LNCaP clone FGC (cell line): ENCODE results near the gene SLCO3A1.

Experiments used
- DNase-seq: peaks from one replicate; pipeline ENCODE4 v3.0.0-alpha.2; 2011; ENCODE audit warnings: low read depth
- H3K4me3 ChIP-seq: 2 replicates; pipeline ENCODE4 v1.5.1; 2011; ENCODE audit warnings: mild to moderate bottlenecking, low read depth, low read length, control low read depth
- TF ChIP-seq, protein P1 (sequence below): IDR thresholded peaks from 2 replicates; pipeline ENCODE4 v1.5.1; 2012; ENCODE audit warnings: mild to moderate bottlenecking; ENCODE audit not compliant: control insufficient read depth, insufficient read depth; ENCODE audit errors: extremely low read depth

SLCO3A1 gene

DNA sequence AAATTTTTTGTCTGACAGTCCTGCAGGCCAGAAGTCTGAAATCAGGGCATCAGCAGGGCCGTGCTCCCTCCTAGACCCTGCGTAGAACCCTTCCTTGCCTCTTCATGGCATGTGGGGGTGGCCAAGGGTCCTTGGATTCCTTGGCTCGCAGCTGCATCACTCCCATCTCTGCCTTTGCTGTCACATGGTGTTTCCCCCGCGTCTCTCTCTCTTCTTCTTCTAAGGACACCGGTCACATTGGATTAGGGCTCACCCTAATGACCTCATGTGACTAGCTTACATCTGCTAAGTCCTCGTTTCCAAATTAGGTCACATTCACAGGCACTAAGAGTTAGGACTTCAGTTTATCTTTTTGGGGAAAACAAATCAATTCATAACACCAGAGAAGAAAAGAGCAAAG lies 12.0 kb downstream of the SLCO3A1 start:
- TF ChIP-seq, protein P1, sequence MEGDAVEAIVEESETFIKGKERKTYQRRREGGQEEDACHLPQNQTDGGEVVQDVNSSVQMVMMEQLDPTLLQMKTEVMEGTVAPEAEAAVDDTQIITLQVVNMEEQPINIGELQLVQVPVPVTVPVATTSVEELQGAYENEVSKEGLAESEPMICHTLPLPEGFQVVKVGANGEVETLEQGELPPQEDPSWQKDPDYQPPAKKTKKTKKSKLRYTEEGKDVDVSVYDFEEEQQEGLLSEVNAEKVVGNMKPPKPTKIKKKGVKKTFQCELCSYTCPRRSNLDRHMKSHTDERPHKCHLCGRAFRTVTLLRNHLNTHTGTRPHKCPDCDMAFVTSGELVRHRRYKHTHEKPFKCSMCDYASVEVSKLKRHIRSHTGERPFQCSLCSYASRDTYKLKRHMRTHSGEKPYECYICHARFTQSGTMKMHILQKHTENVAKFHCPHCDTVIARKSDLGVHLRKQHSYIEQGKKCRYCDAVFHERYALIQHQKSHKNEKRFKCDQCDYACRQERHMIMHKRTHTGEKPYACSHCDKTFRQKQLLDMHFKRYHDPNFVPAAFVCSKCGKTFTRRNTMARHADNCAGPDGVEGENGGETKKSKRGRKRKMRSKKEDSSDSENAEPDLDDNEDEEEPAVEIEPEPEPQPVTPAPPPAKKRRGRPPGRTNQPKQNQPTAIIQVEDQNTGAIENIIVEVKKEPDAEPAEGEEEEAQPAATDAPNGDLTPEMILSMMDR: no peak

DNA sequence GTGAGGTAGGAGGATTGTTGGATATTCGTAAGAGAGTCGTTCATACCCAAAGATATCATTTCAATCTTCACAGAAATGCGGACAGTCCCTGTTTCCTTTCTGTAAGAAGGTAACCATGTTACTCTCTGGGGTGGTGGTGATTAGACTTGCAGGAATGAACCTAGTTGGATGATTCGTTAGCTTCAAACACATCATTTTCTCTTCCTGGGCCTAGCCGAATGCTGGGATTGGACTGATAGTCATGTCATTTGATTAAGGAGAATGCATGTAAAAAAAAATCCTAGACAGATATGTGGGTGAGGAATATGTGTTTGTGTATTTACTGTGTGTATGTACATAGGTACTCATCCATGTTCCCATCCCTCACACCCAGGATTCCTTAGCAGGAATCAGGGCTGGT lies 12.4 kb downstream of the SLCO3A1 start:
- no peak for DNase-seq
- TF ChIP-seq, protein P1: no peak
- no peak overlapping the region for H3K4me3 ChIP-seq

More for the DNA sequence above, 12.0 kb downstream of the SLCO3A1 start:
- H3K4me3 ChIP-seq: no peak overlapping the region
- no peak for DNase-seq

- TF ChIP-seq, protein P1: no peak
- DNase-seq: no peak
- H3K4me3 ChIP-seq: no peak overlapping the region
Observed at GRCh38 chr15:91866371-91866905, 12.9 kb downstream of the SLCO3A1 start.

- TF ChIP-seq, protein P1: no peak
- no peak overlapping the region for H3K4me3 ChIP-seq
- no peak for DNase-seq
Observed at GRCh38 chr15:91866971-91867372, 13.5 kb downstream of the SLCO3A1 start.

DNA sequence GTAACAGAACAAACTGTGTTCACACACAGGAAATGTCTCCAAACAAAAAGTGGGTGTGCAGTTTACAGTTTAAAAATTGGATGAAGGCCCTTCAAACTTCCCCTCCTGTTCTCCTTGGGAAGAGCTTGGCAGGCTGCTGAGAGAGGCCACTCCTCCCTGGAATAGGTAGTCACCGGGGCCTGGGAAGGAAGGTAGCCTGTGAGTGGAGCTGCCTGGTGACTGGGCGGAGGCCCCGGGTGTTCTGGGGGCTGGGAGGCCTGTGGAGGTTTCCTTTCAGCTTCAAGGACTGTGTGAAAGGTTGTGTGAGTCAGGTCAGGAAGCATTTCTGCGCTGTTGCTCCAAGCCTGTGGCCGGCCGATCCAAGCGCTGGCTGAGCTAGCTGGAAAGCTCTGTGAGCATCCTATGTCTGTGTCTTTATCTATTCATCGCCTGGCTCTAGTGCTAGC lies 14.1 kb downstream of the SLCO3A1 start:
- TF ChIP-seq, protein P1: no peak
- no peak overlapping the region for H3K4me3 ChIP-seq
- no peak for DNase-seq

DNA sequence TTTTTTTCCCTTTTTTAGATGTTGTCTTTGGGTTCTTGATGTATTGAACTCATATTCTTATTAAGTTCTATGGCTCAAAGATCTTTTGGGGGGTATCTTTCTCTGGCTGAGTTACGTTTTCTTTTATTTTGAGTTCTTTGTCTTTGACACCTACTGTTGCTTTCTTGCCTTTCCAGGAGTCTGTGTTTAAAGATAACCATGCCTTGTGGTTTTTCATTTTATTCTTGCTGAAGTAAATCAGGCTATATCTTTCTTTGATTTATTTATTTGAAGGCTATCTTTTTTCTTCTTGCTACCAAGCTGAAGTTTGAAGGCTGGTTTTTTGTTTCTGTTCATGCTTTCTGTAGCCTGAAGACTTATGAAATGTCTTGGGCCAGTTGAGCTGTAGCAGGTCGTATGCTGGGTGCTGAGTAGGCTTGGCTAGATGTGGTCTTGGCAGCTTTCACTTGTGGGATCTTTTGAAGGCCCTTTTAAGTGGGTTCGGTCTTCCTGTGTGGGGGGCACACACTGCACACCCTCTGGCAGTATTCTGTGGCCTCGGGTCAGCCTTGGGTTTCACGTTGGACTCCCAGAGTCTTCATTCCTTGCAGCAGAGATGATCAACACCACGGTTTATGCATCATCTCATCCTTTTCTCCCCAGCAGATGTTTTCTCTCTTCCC lies 17.5 kb downstream of the SLCO3A1 start:
- no peak overlapping the region for H3K4me3 ChIP-seq
- TF ChIP-seq, protein P1: no peak
- DNase-seq: no peak

DNA sequence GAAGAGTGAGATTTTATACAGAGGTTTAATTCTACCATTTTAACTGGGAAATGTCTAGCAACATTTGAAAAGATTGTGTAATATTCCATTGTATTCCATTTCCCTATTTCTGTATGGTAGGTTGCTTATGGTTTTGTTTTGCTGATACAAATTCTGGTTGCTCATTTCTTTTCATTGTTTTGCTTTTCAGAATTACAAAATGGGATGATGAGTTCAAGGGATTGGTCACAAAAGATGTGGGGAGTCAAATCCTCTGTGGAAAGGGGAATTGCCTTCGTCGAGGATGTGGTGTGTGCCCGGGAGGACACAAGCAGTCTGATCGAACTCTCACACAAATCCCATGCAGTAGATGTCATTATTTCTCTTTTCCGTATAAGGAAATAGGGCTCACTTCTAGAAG lies 18.3 kb downstream of the SLCO3A1 start:
- DNase-seq: no peak
- TF ChIP-seq, protein P1: no peak
- no peak overlapping the region for H3K4me3 ChIP-seq
